Thyroid gland (tissue), 4 donors: ENCODE data around the gene PPP4R3B.

Source experiments
- POLR2A ChIP-seq, 2 donors: fragments of 450-650 bp; IDR thresholded peaks; one replicate each; pipeline ENCODE4 v1.6.1; 2017; ENCODE audit warnings: antibody characterized with exemption in 2 of 2, mild to moderate bottlenecking in 2 of 2, moderate library complexity in 1 of 2
- TF ChIP-seq, protein P1 (sequence below), 6 experiments: fragments of 200-600 bp in 3 of 6; fragments of 450-650 bp in 3 of 6; sonication (generic) in 3 of 6; IDR thresholded peaks; one replicate each; pipeline ENCODE4 v1.5.1; 2016 to 2019; ENCODE audit warnings: antibody characterized with exemption in 6 of 6, mild to moderate bottlenecking in 2 of 6, inconsistent platforms in 1 of 6, moderate library complexity in 1 of 6

DNA sequence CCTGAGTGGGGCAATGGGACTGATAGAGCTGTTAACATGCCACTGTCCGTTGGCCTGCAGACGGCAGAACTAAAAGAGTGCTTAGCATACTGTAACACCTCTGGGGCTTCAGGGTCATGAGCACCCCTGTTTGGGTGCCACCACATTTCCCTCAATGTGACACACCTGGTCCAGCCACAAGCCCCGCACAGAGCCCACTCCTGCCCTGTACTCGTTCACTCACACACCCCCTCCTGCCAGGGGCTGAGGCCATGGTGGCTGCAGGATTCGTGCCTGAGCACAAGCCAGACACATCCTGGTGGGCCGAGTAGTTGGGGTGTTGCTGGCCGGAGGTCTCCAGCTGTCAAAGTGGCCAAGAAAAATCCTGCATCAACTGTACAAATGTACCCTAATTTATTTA, 4.4 kb upstream of the PPP4R3B start:
- TF ChIP-seq, protein P1, sequence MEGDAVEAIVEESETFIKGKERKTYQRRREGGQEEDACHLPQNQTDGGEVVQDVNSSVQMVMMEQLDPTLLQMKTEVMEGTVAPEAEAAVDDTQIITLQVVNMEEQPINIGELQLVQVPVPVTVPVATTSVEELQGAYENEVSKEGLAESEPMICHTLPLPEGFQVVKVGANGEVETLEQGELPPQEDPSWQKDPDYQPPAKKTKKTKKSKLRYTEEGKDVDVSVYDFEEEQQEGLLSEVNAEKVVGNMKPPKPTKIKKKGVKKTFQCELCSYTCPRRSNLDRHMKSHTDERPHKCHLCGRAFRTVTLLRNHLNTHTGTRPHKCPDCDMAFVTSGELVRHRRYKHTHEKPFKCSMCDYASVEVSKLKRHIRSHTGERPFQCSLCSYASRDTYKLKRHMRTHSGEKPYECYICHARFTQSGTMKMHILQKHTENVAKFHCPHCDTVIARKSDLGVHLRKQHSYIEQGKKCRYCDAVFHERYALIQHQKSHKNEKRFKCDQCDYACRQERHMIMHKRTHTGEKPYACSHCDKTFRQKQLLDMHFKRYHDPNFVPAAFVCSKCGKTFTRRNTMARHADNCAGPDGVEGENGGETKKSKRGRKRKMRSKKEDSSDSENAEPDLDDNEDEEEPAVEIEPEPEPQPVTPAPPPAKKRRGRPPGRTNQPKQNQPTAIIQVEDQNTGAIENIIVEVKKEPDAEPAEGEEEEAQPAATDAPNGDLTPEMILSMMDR (IDR thresholded peaks at IDR 0.05): no peak
- TF ChIP-seq POLR2A (IDR thresholded peaks at IDR 0.05): no peak
